Measurements from ENCODE around the gene ERVK3-1.

The ERVK3-1 gene

GRCh38 chr19:58278541-58279041 lies 26.6 kb upstream of the ERVK3-1 start, which contains the start of gene ZNF8:
ZNF8 (plus strand) TSS chr19:58278955; CDS start chr19:58279082, 127 bp downstream.
- Histone ChIP-seq H3K79me1 (ENCODE audit: low read depth, low read length) (peaks cover 10% of the 10 kb centered on the region), H3K4ac (ENCODE audit: low read length) (no peak within 1 kb of the TSS), H3K4me2 (ENCODE audit: insufficient read depth, low read length, poor library complexity, severe bottlenecking) (peak within 1 kb of the TSS; percentile 74), H3K27ac (replicated peaks; ENCODE audit: low read length) (peak within 1 kb of the TSS; percentile 92), H3K9me3 (replicated peaks in 1 of 2; ENCODE audit: control insufficient read depth in 2 of 2, insufficient read depth in 1 of 2, low read depth in 1 of 2, low read length in 2 of 2) (peaks cover 4 to 78% of the 10 kb centered on the region in 2 donors), H3K14ac (ENCODE audit: low read length) (peak within 1 kb of the TSS; percentile 64), H2BK15ac (ENCODE audit: low read length) (peak within 1 kb of the TSS; percentile 70), H4K8ac (ENCODE audit: low read depth, low read length) (no peak within 1 kb of the TSS), H4K91ac (ENCODE audit: low read depth, low read length, poor library complexity) (no peak within 1 kb of the TSS), H2BK12ac (ENCODE audit: low read length) (no peak within 1 kb of the TSS), H2BK5ac (ENCODE audit: low read length) (peak within 1 kb of the TSS; percentile 93), H2AK5ac (ENCODE audit: low read depth, low read length) (peak within 1 kb of the TSS; percentile 92), H3K4me3 (ENCODE audit: low read length in 2 of 2) (peak within 1 kb of the TSS; percentile 79 to 90), H3K4me1 (ENCODE audit: control insufficient read depth in 2 of 2, insufficient read depth in 1 of 2, low read depth in 1 of 2, low read length in 2 of 2) (peaks cover 2 to 8% of the 10 kb centered on the region in 2 donors), H3K9ac (ENCODE audit: low read depth, low read length, poor library complexity) (peak within 1 kb of the TSS; percentile 95), H3K18ac (ENCODE audit: low read length) (peak within 1 kb of the TSS; percentile 100), H2AFZ (ENCODE audit: low read length) (peak within 1 kb of the TSS; percentile 95), H3K36me3 (replicated peaks in 1 of 2; ENCODE audit: control insufficient read depth in 2 of 2, insufficient read depth in 2 of 2, low read length in 2 of 2) (peaks cover 8 to 72% of the 10 kb centered on the region in 2 donors), H3K27me3 (ENCODE audit: control insufficient read depth in 3 of 3, insufficient read depth in 3 of 3, low read depth in 1 of 3, low read length in 3 of 3) (no peaks in the 10 kb centered on the region), H3K23ac (ENCODE audit: low read depth, low read length, poor library complexity) (peak within 1 kb of the TSS; percentile 97), H2BK120ac (ENCODE audit: low read depth, low read length) (peak within 1 kb of the TSS; percentile 10)
- peak; percentile 97 for DNase-seq (ENCODE audit: low spot score)
- WGBS, 2 donors (ENCODE audit: extremely low coverage in 2 of 2, insufficient read length in 2 of 2, insufficient replicate concordance in 1 of 2) = no CpG with 5 or more reads among the region's 42 CpGs

- peak overlapping the region; percentile 74 for H3K4me2 ChIP-seq (ENCODE audit: insufficient read depth, low read length, poor library complexity, severe bottlenecking)
- H2BK5ac ChIP-seq (ENCODE audit: low read length) = peak overlapping the region; percentile 93
- H3K79me1 ChIP-seq (ENCODE audit: low read depth, low read length) = peaks cover 10% of the 10 kb centered on the region
- peak overlapping the region; percentile 92 for H2AK5ac ChIP-seq (ENCODE audit: low read depth, low read length)
- H3K9ac ChIP-seq (ENCODE audit: low read depth, low read length, poor library complexity) = peak overlapping the region; percentile 95
- no peak overlapping the region for H3K4ac ChIP-seq (ENCODE audit: low read length)
- no peak overlapping the region for H4K8ac ChIP-seq (ENCODE audit: low read depth, low read length)
- H4K91ac ChIP-seq (ENCODE audit: low read depth, low read length, poor library complexity) = no peak overlapping the region
- peak overlapping the region; percentile 93 for H2AFZ ChIP-seq (ENCODE audit: low read length)
- H2BK12ac ChIP-seq (ENCODE audit: low read length) = no peak overlapping the region
- H3K4me3 ChIP-seq (ENCODE audit: low read length in 2 of 2) = peak overlapping the region; percentile 79 to 89
- no peaks in the 10 kb centered on the region for H3K27me3 ChIP-seq (ENCODE audit: control insufficient read depth in 3 of 3, insufficient read depth in 3 of 3, low read depth in 1 of 3, low read length in 3 of 3)
- H3K23ac ChIP-seq (ENCODE audit: low read depth, low read length, poor library complexity) = peak overlapping the region; percentile 97
- peak overlapping the region; percentile 100 for H3K18ac ChIP-seq (ENCODE audit: low read length)
- H3K4me1 ChIP-seq (ENCODE audit: control insufficient read depth in 2 of 2, insufficient read depth in 1 of 2, low read depth in 1 of 2, low read length in 2 of 2) = peaks cover 2 to 8% of the 10 kb centered on the region in 2 donors
- H3K27ac ChIP-seq (replicated peaks; ENCODE audit: low read length) = peak overlapping the region; percentile 92
- WGBS, 2 donors (ENCODE audit: extremely low coverage in 2 of 2, insufficient read length in 2 of 2, insufficient replicate concordance in 1 of 2) = no CpG with 5 or more reads among the region's 60 CpGs
- H3K9me3 ChIP-seq (replicated peaks in 1 of 2; ENCODE audit: control insufficient read depth in 2 of 2, insufficient read depth in 1 of 2, low read depth in 1 of 2, low read length in 2 of 2) = peaks cover 2 to 78% of the 10 kb centered on the region in 2 donors
- H3K36me3 ChIP-seq (replicated peaks in 1 of 2; ENCODE audit: control insufficient read depth in 2 of 2, insufficient read depth in 2 of 2, low read length in 2 of 2) = peaks cover 6 to 73% of the 10 kb centered on the region in 2 donors
- H2BK120ac ChIP-seq (ENCODE audit: low read depth, low read length) = peak overlapping the region; percentile 10
- H3K14ac ChIP-seq (ENCODE audit: low read length) = peak overlapping the region; percentile 64
- peak overlapping the region; percentile 70 for H2BK15ac ChIP-seq (ENCODE audit: low read length)
- no peak for DNase-seq (ENCODE audit: low spot score)
Measured at GRCh38 chr19:58279042-58279924, 25.9 kb upstream of the ERVK3-1 start.

- Histone ChIP-seq H3K36me3 (replicated peaks in 1 of 2; ENCODE audit: control insufficient read depth in 2 of 2, insufficient read depth in 2 of 2, low read length in 2 of 2) (peaks cover 6 to 73% of the 10 kb centered on the region in 2 donors), H3K23ac (ENCODE audit: low read depth, low read length, poor library complexity) (no peak overlapping the region), H2BK5ac (ENCODE audit: low read length) (no peak overlapping the region), H3K79me1 (ENCODE audit: low read depth, low read length) (peaks cover 10% of the 10 kb centered on the region), H3K27me3 (ENCODE audit: control insufficient read depth in 3 of 3, insufficient read depth in 3 of 3, low read depth in 1 of 3, low read length in 3 of 3) (no peaks in the 10 kb centered on the region), H2AK5ac (ENCODE audit: low read depth, low read length) (no peak overlapping the region), H4K8ac (ENCODE audit: low read depth, low read length) (no peak overlapping the region), H2BK15ac (ENCODE audit: low read length) (no peak overlapping the region), H3K4ac (ENCODE audit: low read length) (no peak overlapping the region), H3K27ac (replicated peaks; ENCODE audit: low read length) (no peak overlapping the region), H3K9me3 (replicated peaks in 1 of 2; ENCODE audit: control insufficient read depth in 2 of 2, insufficient read depth in 1 of 2, low read depth in 1 of 2, low read length in 2 of 2) (peaks cover 2 to 78% of the 10 kb centered on the region in 2 donors), H4K91ac (ENCODE audit: low read depth, low read length, poor library complexity) (no peak overlapping the region), H2BK120ac (ENCODE audit: low read depth, low read length) (no peak overlapping the region), H2AFZ (ENCODE audit: low read length) (no peak overlapping the region), H3K4me2 (ENCODE audit: insufficient read depth, low read length, poor library complexity, severe bottlenecking) (peak overlapping the region; percentile 74), H3K9ac (ENCODE audit: low read depth, low read length, poor library complexity) (no peak overlapping the region), H2BK12ac (ENCODE audit: low read length) (no peak overlapping the region), H3K4me3 (ENCODE audit: low read length in 2 of 2) (peak overlapping the region; percentile 7 to 79), H3K14ac (ENCODE audit: low read length) (no peak overlapping the region), H3K18ac (ENCODE audit: low read length) (no peak overlapping the region), H3K4me1 (ENCODE audit: control insufficient read depth in 2 of 2, insufficient read depth in 1 of 2, low read depth in 1 of 2, low read length in 2 of 2) (peaks cover 2 to 8% of the 10 kb centered on the region in 2 donors)
- no peak for DNase-seq (ENCODE audit: low spot score)
- WGBS, 2 donors (ENCODE audit: extremely low coverage in 2 of 2, insufficient read length in 2 of 2, insufficient replicate concordance in 1 of 2) = no CpG with 5 or more reads among the region's 4 CpGs
Measured at GRCh38 chr19:58279925-58280316, 25.3 kb upstream of the ERVK3-1 start.

GRCh38 chr19:58284199-58284598 lies 21.0 kb upstream of the ERVK3-1 start:
- no peak overlapping the region for H2AK5ac ChIP-seq (ENCODE audit: low read depth, low read length)
- H2BK120ac ChIP-seq (ENCODE audit: low read depth, low read length) = no peak overlapping the region
- no peak overlapping the region for H3K23ac ChIP-seq (ENCODE audit: low read depth, low read length, poor library complexity)
- H3K36me3 ChIP-seq (replicated peaks in 1 of 2; ENCODE audit: control insufficient read depth in 2 of 2, insufficient read depth in 2 of 2, low read length in 2 of 2) = peaks cover 30 to 95% of the 10 kb centered on the region in 2 donors
- peaks cover 0 to 8% of the 10 kb centered on the region in 2 donors for H3K4me1 ChIP-seq (ENCODE audit: control insufficient read depth in 2 of 2, insufficient read depth in 1 of 2, low read depth in 1 of 2, low read length in 2 of 2)
- no peak overlapping the region for H4K8ac ChIP-seq (ENCODE audit: low read depth, low read length)
- no peak overlapping the region for H3K14ac ChIP-seq (ENCODE audit: low read length)
- no peak overlapping the region for H3K4ac ChIP-seq (ENCODE audit: low read length)
- DNase-seq (ENCODE audit: low spot score) = no peak
- H3K18ac ChIP-seq (ENCODE audit: low read length) = no peak overlapping the region
- H2BK15ac ChIP-seq (ENCODE audit: low read length) = no peak overlapping the region
- peaks cover 18% of the 10 kb centered on the region for H3K79me1 ChIP-seq (ENCODE audit: low read depth, low read length)
- no peak overlapping the region for H3K4me2 ChIP-seq (ENCODE audit: insufficient read depth, low read length, poor library complexity, severe bottlenecking)
- H3K9ac ChIP-seq (ENCODE audit: low read depth, low read length, poor library complexity) = no peak overlapping the region
- WGBS, 2 donors (ENCODE audit: extremely low coverage in 2 of 2, insufficient read length in 2 of 2, insufficient replicate concordance in 1 of 2) = no CpG with 5 or more reads among the region's 7 CpGs
- no peaks in the 10 kb centered on the region for H3K27me3 ChIP-seq (ENCODE audit: control insufficient read depth in 3 of 3, insufficient read depth in 3 of 3, low read depth in 1 of 3, low read length in 3 of 3)
- no peak overlapping the region for H2BK5ac ChIP-seq (ENCODE audit: low read length)
- no peak overlapping the region for H3K27ac ChIP-seq (replicated peaks; ENCODE audit: low read length)
- no peak overlapping the region for H2AFZ ChIP-seq (ENCODE audit: low read length)
- peaks cover 4 to 90% of the 10 kb centered on the region in 2 donors for H3K9me3 ChIP-seq (replicated peaks in 1 of 2; ENCODE audit: control insufficient read depth in 2 of 2, insufficient read depth in 1 of 2, low read depth in 1 of 2, low read length in 2 of 2)
- no peak overlapping the region for H4K91ac ChIP-seq (ENCODE audit: low read depth, low read length, poor library complexity)
- H3K4me3 ChIP-seq (ENCODE audit: low read length in 2 of 2) = no peak overlapping the region
- no peak overlapping the region for H2BK12ac ChIP-seq (ENCODE audit: low read length)

Measured in neuronal stem cell (in vitro differentiated cells).